NT2/D1 (cell line): ENCODE measurements around the gene CDH22.
A peak's percentile ranks its signal among the peaks of the same experiment; 100 is the strongest.

Experiments used
- DNase-seq: peaks from one replicate; pipeline ENCODE4 v3.0.0-alpha.2; 2011; ENCODE audit warnings: low read depth, low spot score
- H3K27me3 ChIP-seq: 2 replicates; pipeline ENCODE4 v1.6.0; 2011; ENCODE audit warnings: mild to moderate bottlenecking; ENCODE audit not compliant: insufficient read length, insufficient read depth
- H3K36me3 ChIP-seq: 2 replicates; pipeline ENCODE4 v1.6.1; 2011; ENCODE audit warnings: mild to moderate bottlenecking, low read length, mixed read lengths; ENCODE audit not compliant: insufficient read depth, insufficient read length
- H3K4me1 ChIP-seq: 2 replicates; pipeline ENCODE4 v1.5.1; 2011; ENCODE audit not compliant: insufficient read depth, insufficient read length
- H3K4me3 ChIP-seq: 2 replicates; pipeline ENCODE4 v1.5.1; 2011; ENCODE audit warnings: low read depth; ENCODE audit not compliant: insufficient read length
- H3K9ac ChIP-seq: 2 replicates; pipeline ENCODE4 v1.6.0; 2011; ENCODE audit warnings: low read depth; ENCODE audit not compliant: insufficient read length
- H3K9me3 ChIP-seq: 2 replicates; pipeline ENCODE4 v1.5.1; 2011; ENCODE audit warnings: mild to moderate bottlenecking, low read length; ENCODE audit not compliant: insufficient read depth
- SUZ12 ChIP-seq: IDR thresholded peaks from 2 replicates; pipeline ENCODE4 v1.6.1; 2011; ENCODE audit not compliant: insufficient read length, insufficient read depth; ENCODE audit errors: extremely low read depth
- YY1 ChIP-seq: IDR thresholded peaks from 2 replicates; pipeline ENCODE4 v1.6.1; 2011; ENCODE audit not compliant: insufficient read length, insufficient read depth
- ZNF274 ChIP-seq: IDR thresholded peaks from 2 replicates; pipeline ENCODE4 v1.6.1; 2011; ENCODE audit warnings: mild to moderate bottlenecking, low read depth, low read length

Gene CDH22

DNA sequence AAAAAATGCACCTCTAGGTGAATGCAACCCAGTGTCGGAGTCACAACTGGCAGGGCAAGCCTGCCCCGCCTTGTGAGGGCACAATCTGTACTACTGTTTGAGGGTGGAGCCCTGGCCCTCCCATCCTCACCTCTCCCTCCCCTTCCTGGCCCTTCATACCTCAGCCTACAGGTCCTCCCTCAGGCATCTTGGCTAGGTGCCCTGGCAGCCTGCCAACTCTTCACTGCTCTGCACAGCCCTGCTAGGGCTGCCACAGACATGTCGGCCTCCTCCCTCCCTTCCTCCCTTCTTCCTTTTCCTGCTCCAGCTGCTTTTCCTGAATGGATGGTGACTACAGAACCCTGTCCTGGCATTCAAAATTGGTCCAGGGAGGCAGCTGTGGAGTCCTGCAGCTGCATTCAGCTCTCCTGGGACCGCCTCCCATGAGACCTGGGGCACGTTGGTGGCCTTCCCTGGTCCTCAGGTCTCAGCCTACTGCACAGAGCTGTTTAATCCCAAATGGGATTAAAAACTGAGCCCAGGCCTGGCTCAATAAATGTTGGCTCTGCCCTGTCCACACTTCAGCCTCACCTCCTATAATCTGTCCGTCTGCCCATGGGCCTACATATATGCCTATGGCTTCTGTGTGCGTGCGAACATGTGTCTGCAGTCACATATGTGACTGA, 52.7 kb downstream of the CDH22 start:
- TF ChIP-seq ZNF274 (no peak), YY1 (no peak), SUZ12 (no peak)
- Histone ChIP-seq H3K36me3 (no peaks in the 10 kb centered on the region), H3K4me3 (no peak overlapping the region), H3K9ac (no peak overlapping the region), H3K9me3 (no peaks in the 10 kb centered on the region), H3K27me3 (peaks cover 46% of the 10 kb centered on the region), H3K4me1 (no peaks in the 10 kb centered on the region)
- no peak for DNase-seq

DNA sequence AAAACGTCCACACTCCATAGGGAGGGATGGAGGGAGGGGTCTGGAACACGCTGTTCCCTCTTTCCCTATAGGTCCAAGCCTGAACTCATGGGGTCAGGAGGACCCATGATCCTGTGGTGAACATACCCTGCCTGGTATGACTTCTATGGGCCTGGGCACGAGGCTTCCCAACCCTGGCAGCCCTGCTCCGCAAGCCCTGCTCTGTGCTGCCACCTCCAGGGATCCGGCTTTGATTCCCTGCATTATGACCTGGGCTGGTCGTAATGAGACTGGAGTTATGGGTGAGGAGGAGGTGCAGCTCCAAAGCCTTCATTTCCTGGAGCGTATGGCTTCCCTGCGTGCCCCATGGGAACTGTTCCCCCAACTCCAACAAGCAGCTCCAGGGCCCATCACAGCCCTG, 54.9 kb downstream of the CDH22 start:
- TF ChIP-seq YY1 (no peak), SUZ12 (no peak), ZNF274 (no peak)
- Histone ChIP-seq H3K9ac (no peak overlapping the region), H3K4me1 (peaks cover 3% of the 10 kb centered on the region), H3K27me3 (peaks cover 65% of the 10 kb centered on the region), H3K9me3 (no peaks in the 10 kb centered on the region), H3K36me3 (no peaks in the 10 kb centered on the region), H3K4me3 (no peak overlapping the region)
- no peak for DNase-seq

DNA sequence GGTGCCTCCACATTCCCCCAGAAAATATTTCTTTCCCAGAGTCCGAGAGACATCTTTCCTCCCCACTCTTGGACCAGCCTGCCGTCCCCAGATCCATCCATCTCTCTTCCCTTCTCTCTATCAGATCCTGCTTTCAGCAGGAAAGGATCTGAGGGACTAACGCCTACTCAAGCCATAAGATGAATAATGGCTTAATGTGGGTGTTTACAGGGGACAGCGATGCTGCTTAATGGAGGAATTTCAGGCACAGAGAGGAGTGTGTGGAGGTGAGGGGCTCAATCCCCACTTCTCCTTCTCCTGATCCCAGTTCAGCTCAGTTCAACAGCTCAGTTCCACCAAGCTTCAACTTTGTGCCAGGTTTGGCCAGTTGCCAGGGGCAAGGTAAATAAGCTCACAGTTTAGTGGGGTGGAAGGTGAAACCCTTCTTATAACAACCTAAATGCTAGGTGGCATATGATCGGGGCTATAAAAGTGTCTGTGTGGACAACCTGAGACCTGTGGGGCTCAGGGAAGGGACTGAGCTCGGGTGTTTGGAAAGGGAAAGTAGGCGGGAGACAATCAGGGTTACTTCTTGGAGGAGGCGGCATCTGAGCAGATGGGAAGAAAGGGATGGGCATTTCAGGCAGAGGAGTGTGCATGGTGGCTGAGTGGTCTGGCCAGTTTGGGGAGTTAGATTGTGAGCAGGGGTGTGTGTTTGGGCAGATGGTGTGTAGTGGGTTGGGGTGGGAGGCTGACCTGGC, 55.8 kb downstream of the CDH22 start:
- DNase-seq = no peak
- Histone ChIP-seq H3K4me3 (no peak overlapping the region), H3K4me1 (peaks cover 3% of the 10 kb centered on the region), H3K36me3 (no peaks in the 10 kb centered on the region), H3K27me3 (peaks cover 71% of the 10 kb centered on the region), H3K9ac (no peak overlapping the region), H3K9me3 (no peaks in the 10 kb centered on the region)
- TF ChIP-seq YY1 (no peak), ZNF274 (no peak), SUZ12 (no peak)

GRCh38 chr20:46251211-46251673, 57.1 kb downstream of the CDH22 start:
- Histone ChIP-seq H3K36me3 (no peaks in the 10 kb centered on the region), H3K27me3 (peaks cover 72% of the 10 kb centered on the region), H3K9me3 (no peaks in the 10 kb centered on the region), H3K4me1 (peaks cover 3% of the 10 kb centered on the region), H3K4me3 (peak overlapping the region; percentile 16), H3K9ac (peak overlapping the region; percentile 51)
- DNase-seq = no peak
- TF ChIP-seq ZNF274 (no peak), SUZ12 (peak; percentile 70)

DNA sequence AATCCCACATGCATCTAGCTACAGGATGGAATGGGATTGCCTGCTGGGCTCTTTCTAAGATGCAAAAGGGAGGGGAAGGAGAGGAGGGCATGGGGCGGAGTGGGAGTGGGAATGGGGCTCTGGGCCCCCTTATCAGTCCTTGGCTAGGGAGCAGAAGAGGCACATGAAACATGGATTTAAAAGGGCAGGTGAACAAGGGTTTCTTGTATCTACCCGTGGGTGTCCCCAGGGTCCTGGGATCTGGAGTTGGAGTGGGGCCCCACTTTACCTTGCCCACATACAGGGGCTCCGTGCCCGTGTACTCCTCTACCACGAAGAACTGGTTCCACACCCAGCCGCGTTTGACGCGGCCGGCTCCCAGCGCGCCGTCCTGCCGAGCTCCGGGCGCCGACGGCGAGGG, 57.5 kb downstream of the CDH22 start:
- no peaks in the 10 kb centered on the region for H3K9me3 ChIP-seq
- H3K4me3 ChIP-seq = peak overlapping the region; percentile 16
- peaks cover 71% of the 10 kb centered on the region for H3K27me3 ChIP-seq
- peaks cover 3% of the 10 kb centered on the region for H3K4me1 ChIP-seq
- H3K36me3 ChIP-seq = no peaks in the 10 kb centered on the region
- peak overlapping the region; percentile 51 for H3K9ac ChIP-seq
- DNase-seq = no peak
- TF ChIP-seq SUZ12 (no peak), YY1 (no peak), ZNF274 (no peak)

- Histone ChIP-seq H3K4me3 (no peak overlapping the region), H3K9ac (no peak overlapping the region), H3K9me3 (no peaks in the 10 kb centered on the region), H3K4me1 (peaks cover 3% of the 10 kb centered on the region), H3K36me3 (no peaks in the 10 kb centered on the region), H3K27me3 (peaks cover 69% of the 10 kb centered on the region)
- TF ChIP-seq ZNF274 = no peak
- no peak for TF ChIP-seq YY1
- no peak for TF ChIP-seq SUZ12
- DNase-seq = no peak
Measured at GRCh38 chr20:46249671-46250070, 58.6 kb downstream of the CDH22 start.

- DNase-seq = no peak
- Histone ChIP-seq H3K36me3 (no peaks in the 10 kb centered on the region), H3K9ac (no peak overlapping the region), H3K27me3 (peaks cover 42% of the 10 kb centered on the region), H3K4me3 (no peak overlapping the region), H3K9me3 (no peaks in the 10 kb centered on the region), H3K4me1 (peaks cover 9% of the 10 kb centered on the region)
- TF ChIP-seq SUZ12 (no peak), YY1 (no peak), ZNF274 (no peak)
Measured at GRCh38 chr20:46246559-46246958, 61.7 kb downstream of the CDH22 start.
